HG03175 (cell line): Measurements from ENCODE around the gene CC2D2A.
"Not testable (repeated sequence)": the region's sequence is repeated elsewhere in the genome, so short reads cannot be mapped to it uniquely, and the experiment has no call there.

Experiments used
- ATAC-seq: cut with Tn5 transposase; IDR thresholded peaks from one replicate; pipeline ENCODE4 v1.9.1; 2021; ENCODE audit warnings: mild to moderate bottlenecking, moderate library complexity; ENCODE audit not compliant: unreplicated experiment

Gene CC2D2A

DNA sequence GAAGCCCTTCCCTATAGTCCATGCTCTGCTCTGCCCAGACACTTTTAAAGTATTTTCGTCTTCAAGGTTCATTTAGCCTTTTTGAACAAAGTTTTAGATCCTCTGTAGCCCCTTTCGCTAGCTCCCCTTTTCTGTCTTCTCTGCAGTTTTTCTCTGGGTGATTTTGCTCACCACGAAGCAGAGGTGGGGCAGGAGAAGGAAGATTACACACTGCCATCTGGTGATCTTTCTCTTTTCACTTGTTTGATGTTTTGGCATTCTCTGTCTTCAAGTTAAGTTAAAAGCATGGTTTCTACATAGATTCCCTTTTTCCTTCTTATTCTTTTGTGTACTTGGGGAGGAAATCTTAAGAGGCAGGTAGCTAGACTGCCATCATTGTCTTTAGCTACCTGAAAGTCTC, 43.9 kb downstream of the CC2D2A start:
- no peak for ATAC-seq

DNA sequence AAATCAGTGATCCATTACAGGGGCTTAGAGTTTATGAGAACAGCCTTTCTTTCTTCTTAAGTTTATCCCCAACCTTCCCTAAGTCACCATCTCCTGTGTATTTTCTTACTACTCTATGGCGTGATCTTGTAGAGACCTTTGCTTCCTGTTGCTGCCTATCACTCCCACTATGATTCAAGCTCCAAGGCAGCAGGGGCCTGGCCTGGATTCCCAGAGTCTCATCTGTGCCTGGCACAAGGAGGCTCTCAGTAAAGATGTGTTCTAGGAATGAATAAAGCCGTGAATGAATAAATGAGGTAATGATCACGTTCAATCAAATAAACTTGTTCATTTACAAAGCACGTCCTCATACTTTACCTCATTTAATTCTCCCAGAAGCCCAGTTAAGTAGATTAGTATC, 45.4 kb downstream of the CC2D2A start:
- ATAC-seq = no peak

DNA sequence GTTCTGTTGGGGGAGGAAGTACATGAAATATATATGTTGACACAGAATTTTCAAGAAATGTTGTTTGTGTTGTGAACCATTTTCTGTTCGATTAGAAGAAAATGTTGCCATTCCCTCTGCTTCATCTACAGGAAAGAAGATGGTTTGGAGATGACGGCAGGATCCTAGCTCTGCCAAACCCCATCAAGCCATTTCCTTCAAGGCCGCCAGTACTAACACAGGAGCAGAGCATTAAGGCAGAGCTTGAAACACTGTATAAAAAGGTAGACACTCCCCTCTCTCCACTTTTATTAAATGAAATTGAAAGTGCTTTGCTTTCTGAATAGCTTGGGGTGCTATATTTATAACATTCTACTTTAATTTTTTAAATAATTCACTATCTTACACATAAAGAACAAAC, 46.8 kb downstream of the CC2D2A start:
- no peak for ATAC-seq

DNA sequence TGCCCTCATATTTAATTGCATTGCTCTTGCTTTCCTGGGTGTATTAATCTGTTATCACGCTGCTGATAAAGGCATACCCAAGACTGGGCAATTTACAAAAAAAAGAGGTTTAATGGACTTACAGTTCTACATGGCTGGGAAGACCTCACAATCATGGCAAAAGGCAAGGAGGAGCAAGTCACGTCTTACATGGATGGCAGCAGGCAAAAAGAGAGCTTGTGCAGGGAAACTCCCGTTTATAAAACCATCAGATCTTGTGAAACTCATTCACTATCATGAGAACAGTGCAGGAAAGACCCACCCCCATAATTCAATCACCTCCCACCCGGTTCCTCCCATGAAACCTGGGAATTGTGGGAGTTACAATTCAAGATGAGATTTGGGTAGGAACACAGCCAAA, 48.0 kb downstream of the CC2D2A start:
- not testable (repeated sequence) for ATAC-seq

DNA sequence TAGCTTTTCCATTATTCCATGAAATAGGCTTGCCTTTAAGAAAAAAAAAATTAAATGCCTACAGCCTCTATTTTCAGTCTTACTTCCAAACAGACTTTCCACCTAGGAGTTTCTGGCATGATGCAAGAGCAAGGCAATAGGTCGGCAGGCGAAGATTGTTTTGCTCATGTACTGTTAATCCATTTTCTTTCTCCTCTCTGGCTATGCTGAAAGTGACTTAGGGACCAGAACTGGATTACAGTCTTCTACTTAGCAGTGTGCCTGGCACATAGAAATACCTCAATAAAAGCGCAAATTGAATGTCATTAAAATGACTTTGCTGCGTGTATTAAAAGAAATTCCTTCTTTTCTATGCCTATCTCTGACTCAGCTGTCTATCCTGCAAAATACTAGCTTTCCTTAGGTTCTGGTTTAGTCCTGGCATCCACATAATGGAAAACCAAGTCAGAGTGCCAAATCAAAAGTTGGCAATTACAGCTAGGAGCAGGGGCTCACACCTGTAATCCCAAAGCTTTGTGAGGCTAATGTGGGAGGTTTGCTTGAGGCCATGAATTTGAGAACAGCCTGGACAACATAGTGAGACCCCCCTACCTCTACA, 51.9 kb downstream of the CC2D2A start:
- ATAC-seq = no peak

DNA sequence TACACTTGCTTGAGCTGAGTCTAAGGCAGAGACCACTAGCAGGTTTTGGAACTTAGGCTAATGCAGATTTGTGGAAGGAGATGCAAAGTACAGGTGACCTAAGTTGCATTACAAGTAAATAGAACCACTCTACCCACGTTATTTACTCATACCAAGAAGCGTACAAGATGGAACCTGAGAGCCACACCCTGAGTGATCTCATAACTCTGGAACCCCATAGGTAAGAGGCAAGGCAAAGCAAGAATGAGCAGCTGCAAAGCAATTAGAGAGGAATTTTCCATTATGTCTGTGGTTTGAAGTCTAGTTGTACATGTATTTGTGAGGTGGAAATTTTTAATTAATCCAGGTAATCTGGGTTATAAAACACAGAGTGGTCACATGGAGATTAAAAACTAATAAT, 55.4 kb downstream of the CC2D2A start:
- ATAC-seq = no peak

DNA sequence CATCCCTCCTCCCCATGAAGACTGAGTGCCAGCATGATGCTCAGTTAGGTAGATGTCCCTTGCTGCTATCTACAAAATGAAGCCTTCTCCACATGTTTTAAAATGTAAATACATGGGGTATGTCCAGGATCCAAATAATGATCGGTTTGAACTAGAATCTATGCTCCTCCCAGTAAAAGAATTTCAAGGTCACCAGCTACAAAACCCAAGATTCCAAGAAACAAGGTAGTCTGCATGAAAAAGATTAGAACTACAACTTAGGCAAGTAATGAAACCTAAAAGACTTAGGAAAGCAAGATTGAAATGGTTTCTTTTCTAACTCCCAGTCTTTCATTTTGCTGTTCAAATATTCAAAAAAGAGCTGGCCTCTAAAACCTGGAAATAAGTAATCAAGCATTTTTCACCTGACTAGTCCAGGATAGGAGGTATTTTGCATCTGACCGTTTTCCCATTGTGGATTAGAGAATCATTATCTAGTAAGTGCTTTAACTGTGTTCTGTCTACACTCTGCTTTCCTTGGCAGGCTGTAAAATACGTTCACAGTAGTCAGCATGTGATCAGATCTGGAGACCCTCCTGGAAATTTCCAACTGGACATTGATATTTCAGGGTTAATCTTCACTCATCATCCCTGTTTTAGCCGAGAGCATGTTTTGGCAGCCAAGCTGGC, 57.4 kb downstream of the CC2D2A start:
- no peak for ATAC-seq

DNA sequence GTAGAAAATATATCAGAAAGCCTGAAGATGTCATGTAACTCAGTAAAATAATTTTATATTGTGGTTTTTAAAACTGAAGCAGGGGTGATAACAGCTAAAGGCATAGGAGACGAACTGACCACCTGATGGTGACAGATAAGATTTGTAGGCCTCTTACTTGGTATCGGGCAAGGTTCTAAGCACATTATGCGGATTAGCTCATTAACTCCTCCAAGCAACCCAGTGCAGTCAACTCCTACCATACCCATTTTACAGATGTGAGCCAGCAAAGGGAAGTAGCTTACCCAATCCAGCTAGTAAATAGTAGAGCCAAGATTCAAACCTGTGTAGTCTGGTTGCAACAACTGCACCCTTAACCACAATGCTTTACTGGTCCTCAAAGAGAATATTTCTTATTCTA, 62.1 kb downstream of the CC2D2A start:
- no peak for ATAC-seq

DNA sequence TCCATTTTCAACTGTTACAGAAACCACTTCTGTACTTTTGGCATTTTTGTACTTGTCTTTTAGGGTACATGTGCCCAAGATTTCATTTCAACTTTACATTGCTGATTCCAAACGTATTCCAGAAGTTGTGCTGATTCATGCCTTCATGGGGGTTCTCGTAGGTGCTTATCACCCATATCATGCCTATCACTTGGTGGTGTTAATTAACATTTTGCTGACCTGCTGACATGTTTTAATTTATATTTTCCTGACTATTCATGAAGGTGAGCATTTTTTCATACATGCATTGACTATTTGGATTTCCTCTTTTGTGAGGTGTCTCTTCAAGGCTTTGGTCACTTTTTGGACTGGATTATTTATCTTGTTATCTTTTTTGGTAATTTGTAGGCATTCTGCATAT, 64.1 kb downstream of the CC2D2A start:
- no peak for ATAC-seq

DNA sequence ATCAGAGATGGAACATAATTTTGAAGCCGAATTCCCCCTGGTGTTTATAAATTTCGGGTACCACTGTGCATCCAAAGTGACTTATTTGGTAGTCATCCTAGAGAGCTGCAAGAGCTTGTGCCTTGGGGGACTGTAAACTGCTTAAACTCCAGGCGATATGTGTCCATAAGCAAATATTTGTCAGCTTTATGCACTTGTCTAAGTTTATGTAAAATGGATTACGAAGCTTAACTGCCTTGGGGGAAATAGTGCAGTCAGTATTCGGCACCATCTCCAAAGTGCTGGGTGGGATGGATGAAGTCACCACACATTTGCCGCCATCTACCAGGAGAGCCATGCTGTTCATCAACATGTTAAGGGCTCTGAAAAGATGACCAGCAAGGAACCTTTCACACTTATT, 65.9 kb downstream of the CC2D2A start:
- ATAC-seq = no peak

DNA sequence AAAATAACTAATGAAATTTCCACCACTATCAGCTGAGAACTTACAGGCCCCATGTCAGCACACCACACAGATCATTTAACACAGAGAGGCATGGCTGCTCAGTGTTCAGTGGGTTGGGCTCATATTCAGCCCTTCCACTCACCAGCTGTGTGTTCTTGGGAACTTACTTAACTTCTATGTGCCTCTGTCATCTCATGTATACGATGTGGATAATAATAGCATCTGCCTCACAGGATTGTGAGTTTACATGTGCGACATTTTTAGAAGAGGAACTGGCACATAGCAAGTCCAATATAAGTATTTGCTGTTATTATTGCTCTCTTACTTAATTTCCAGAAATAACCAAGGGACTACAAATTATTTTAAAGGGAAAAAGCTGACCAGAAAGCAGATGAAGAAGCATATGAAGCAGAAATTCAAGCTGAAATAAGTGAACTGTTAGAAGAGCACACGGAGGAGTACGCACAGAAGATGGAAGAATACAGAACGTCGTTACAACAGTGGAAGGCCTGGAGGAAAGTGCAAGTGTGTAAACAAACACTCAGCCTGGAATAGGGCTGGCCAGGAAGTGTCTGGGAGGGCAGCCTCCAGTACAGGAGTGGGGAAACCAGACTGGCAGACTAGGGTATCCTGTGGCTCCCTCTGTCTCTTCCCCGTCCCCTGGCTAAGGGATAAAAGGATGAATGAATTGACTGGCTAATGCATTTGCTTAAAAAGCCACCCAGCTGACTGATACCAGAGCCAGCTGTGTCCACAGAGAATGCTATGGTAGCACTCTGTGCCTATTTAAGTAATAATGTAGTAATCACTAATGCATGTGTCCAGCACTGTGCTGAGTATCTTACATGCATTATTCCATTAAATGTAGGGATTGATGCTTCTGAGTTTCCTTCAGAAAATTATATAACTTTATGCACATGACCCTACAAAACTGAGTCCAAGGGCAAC, 67.1 kb downstream of the CC2D2A start:
- ATAC-seq = no peak

DNA sequence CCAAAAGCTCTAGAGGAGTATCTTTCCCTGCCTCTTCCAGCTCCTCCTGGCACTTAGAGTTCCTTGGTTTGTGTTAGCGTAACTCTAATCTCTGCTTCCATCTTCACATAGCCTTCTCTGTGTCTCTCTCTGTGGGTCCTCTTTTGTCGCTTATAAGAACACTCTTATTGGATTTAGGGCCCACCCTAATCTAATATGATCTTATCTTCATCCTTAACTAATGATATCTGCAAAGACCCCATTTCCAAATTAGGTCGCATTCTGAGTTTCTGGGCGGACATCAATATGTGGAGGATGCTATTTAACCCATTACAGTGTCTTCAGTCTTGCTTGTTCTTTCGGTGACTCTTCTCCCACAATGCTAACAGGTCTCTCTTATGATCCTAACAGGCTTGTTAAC, 72.3 kb downstream of the CC2D2A start:
- no peak for ATAC-seq

DNA sequence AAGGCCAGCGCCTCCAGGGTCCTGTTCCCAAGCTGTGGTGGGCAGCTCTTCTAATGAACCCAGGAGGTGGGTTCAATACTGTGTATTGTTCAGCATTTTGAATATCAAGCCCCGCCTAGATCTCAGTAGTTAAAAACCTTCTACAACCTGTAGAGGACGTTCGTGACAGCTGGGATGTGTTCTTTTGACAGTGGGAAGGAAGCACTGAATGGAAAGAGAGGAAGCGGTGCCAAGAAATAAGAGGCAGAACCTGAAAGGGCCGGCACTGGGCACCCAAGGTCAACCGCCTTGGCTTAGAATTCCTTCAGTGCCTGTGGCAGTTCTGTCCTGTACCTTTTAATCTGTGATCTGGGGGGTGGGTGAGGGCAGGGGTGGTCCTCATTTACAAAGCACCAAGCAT, 73.1 kb downstream of the CC2D2A start:
- no peak for ATAC-seq

DNA sequence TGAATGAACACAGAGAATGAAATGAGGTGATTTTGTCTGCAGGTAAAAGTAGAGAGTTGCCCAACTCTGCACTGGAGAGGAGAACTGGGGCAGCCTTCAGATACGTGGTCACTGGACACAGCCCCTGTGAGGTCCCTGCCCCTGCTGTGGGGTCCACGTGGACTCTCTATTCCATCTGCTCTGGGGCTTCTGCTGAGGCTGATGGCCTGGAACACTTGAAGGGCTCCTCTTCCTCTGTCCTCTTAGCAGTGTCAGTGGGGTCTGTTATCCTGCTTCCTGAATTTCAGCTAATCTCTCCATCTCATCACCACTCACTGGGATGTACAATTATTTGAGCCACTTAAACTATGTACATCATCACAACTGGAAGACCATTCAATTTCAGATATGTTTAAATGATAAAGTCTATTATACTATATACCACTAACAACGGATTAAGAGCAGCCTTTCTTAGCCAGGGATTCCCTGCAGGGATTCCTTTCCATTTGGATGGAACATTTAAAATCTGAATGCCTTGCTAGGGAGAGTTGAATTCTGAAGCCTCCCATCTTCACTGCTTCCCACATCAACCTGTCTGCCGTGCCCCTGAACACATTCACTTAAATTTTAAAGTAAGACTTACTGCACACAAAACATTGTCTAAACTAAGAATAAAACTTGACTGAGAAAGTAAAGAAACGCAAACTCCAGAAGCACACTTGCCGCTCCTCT, 74.0 kb downstream of the CC2D2A start:
- ATAC-seq = no peak

DNA sequence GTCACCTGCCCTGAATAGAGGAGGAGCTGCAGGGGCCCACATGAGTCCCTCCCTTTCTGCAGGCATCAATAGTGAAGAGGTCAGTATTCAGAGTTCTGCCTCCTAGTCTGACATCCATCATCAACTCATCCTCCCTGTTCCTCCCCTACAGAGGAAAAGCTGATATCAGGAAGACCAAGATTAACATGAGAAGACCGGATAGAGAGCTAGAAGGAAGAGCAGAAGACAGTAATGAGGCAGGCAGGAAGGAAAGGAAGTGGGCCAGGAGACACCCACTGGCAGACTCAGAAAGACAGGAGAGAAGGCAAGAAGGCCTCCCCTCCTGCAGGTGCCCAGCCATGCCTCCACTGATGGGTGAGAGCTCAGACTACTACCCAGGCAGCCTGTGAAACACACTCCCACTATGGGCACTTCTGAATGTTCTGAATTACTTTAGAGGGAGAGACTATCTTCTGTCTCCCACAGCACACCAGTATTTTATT, 74.6 kb downstream of the CC2D2A start:
- ATAC-seq = no peak

DNA sequence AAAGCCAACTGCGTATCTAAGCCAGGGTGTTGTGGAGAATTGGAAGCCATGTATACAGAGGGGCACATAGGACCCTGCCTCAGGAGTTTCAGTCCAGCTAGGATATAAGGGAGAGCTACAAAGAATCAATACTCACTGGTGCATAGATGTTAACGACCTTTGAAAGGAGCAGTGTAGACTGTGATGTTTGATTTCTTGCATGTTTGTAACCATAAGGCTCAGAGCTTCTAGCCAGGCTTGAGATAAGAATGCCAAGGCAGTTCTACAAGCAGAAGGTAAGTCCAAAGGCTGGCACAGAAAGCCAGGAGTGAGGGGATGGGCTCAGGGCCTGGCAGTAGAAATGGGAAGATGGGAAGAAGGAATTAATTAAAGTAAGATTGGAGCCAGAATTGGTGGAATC, 75.7 kb downstream of the CC2D2A start:
- ATAC-seq = no peak

DNA sequence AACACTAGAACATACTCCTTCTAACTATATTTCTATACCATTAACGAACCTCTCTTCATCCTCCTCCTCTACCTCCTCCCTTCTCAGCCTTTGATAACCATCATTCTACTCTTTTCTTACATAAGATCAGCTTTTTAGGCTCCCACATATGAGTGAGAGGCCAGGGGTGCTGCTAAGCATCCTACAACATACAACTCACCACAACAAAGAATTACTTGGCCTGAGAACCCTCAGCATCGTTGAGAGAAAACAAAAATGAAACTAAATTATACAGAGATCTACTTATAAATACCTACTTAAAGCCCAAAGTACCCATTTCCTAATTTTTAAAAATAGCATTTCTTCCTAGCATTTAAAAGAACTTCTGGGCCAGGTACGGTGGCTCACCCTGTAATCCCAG, 77.7 kb downstream of the CC2D2A start:
- ATAC-seq = peak; percentile 47

DNA sequence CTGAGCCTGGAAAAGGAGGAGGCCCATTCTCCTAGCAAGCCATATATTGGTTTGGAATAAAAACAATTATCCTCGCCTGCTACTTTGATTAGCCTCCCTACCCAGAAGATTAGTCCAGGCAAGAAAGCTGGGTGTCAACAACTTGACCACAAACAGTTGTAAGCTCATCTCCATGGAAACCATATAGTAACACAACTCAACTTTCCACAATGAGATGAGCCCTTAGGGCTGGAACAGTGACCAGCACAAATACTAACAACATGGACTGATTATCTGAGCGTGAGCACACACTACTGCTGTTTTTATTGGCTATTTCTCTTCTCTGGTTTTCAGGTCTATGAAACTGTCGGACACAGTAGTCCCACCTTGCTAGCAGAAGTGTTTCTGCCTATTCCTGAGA, 80.8 kb downstream of the CC2D2A start:
- no peak for ATAC-seq

DNA sequence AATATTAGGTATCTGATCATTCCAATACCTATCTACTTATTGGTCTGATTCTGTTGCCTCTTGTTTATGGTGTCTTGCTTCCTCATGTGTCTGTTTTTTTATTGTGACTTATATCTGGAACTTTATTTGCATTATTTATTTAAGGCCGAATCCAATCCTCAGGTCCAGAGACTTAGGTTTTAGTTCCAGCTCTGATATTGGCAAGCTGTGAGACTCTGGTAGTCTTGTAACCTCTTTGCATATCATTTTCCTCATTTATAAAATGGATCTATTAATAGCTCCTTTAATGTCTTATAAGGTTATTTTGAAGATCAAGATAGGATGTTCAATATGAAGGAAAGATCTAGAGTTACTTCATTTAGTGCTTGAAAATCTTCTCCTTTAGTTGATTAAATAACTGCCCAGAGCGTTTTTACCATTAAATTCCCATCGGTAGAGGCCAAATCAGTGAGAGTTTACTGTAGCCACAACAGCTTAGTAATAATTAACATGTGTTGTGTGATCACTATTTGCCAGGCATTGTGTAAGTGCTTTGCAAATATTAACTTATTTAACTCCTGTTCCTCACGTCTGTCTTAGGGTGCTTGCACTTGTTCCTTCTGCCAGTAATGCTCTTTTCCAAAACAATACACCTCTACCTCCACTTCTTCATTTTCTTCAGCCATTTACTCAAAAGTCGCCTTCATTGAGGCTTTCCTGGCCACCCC, 82.2 kb downstream of the CC2D2A start:
- no peak for ATAC-seq

DNA sequence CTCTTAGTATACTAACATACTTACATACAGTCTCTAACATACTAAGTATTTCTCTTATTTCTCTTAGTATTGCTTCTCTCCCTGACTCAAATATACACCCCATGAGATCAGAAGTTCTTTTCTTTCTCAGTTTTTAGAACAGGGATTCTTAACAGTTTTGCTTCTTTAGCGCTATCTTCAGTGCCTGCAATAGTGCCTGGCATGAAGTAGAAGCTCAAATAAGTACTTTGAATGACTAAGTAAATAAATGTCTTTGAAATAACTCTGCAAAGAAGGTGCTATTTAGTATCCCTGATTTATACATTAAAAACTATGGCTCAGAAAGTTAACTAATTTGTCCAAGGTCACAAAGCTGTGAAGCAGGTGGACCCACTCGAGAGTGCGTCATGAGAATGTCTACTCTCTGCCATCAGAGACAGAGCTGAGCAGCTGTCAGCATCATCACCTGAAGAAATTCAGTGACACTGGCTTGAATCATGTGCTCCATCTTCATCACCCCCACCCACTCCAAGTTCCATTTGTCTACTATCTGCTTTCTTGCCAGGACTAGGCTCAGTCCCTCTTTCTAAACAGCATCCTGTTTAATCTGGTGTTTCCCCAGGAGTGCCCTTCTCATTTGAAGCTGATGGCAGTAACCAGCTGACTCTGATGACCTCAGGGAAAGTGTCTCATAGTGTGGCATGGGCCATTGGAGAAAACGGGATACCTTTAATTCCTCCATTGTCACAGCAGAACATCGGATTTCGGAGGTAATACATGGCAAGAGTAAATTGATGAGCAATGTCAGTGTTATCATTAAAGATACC, 83.1 kb downstream of the CC2D2A start:
- no peak for ATAC-seq
